HG02571 (cell line): ENCODE measurements around the gene TRPM2.
"Not testable (repeated sequence)": the region's sequence is repeated elsewhere in the genome, so short reads cannot be mapped to it uniquely, and the experiment has no call there.

Source experiments
- ATAC-seq: cut with Tn5 transposase; IDR thresholded peaks from one replicate; pipeline ENCODE4 v1.9.1; 2021; ENCODE audit warnings: mild to moderate bottlenecking, moderate library complexity; ENCODE audit not compliant: unreplicated experiment

TRPM2 gene

DNA sequence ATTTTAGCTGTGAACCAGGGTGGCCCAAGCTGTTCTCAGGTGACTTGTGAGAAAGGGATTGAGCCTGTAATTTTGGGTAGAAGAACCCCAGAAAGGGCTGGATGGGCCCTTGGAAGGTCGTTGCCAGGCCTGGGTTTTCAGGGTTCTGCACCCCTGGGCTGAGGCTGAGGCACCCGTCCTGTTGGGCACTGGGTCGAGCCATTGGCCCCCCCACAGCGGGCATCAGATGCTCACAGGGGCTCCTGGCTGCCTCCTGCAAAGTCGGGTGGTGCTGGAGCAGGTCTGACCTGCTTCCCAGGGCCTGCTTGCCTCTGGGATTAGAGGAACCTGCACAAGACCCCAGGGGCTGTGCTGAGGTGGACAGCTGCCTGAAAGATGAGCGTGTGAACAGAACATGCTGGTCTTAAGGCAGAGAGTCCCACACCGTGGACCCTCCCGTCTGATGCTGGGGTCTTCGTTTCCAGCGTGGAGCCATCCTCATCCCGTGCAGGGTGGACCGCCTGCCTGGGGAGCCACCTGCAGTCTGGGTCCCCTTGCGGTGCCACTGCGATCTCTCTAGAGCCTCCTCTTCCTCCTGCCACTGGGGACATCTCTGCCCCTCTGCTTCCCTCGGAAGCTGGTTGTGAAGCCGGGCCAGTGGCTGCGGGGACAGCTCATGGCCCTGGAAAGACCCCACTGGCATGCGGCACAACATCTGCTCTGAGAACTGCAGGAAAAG lies 1.7 kb upstream of the TRPM2 start:
- no peak for ATAC-seq

DNA sequence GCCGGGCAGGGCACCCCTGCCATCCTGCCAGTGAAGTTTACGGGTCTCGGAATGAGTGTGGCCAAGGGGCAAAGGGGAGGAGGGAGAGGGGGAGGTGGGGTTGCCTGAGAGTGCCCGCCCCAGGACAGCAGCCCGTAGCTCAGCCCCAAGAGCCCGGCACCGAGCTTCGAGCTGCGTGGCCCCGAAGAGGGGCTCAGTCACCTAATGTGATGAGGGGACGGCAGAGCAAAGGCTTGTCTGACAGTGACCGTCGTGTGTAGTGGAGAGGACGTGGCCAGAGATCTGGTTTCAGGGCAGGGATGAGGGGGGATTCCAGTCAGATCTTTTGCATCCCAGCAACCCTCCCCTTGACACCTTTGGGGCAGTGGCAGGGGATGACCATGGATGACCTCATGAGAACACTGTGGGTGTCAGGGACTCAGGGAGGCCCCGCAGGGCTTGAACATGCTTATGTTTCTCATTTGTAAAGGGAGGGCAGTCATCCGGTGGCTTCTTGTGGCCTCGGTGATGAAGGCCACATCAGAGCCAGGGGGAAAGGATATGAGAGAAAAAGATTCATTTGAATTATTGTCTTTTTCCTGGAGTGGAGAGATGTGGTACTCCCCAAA lies 1.1 kb upstream of the TRPM2 start:
- no peak for ATAC-seq

DNA sequence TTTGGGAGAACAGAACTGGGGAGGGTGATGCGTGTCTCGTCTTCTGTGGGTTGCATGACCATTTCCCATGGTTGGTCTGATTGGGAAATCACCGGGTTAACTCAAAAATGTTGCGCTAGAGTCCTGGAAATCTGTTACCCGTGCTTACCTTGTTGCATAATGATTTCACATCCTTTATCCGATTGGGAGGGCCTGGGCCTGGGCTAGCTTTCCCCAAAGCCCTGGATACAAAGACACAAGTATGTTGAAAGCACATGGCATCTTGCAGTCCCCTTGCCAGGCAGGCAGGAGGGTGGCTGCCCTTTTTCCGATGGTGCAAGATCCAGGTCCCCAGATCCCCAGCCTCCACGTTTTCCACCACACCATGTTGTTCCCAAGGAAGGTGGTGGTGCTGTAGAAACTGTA lies 582 bp downstream of the TRPM2 start:
- ATAC-seq: no peak

DNA sequence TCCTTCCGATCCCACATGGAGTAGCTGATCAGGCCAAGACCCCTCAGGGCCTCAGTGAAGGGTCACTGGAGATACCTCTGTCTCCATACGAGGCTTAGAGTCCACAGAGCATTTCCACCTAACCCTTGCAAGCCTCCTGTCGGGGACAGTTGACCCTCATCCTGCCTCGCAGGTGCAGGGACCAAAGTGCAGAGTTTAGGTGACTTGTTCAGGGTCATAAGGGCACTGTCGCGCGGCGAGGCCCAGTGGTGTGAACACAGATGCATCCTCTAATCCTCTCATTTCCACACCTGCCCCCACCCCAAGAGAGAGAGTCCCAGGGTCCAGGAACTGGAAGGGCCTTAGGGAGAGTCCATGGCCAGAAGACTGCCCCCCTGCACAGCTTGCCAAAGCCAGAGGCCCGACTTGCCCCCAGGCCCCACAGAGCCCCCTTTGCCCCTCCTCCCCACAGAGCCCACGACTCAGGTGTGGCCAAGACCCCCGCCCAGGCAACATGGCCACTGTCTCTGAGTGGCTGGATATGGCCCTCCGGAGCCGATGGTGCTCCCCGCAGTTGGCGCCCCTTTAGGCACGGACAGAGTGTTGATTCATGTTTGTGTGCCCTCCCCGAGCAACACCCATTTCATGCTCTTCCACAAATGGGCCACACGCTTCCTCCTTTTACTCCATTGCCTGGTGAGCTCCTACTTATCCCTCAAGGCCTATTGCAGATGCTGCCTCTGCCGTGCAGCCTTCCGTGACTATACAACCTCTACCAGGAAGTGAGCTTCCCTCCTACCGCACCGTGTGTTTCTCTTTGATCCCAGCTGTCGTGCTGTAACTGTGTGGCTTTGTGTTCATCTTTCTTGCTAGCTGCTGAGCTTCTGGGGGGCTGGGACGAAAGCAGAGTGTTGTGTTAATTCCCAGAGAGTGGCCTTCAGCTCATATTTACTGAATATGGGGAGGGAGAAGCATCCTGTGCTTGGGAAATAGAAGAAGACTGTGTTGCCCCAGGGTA lies 1.7 kb downstream of the TRPM2 start:
- no peak for ATAC-seq

DNA sequence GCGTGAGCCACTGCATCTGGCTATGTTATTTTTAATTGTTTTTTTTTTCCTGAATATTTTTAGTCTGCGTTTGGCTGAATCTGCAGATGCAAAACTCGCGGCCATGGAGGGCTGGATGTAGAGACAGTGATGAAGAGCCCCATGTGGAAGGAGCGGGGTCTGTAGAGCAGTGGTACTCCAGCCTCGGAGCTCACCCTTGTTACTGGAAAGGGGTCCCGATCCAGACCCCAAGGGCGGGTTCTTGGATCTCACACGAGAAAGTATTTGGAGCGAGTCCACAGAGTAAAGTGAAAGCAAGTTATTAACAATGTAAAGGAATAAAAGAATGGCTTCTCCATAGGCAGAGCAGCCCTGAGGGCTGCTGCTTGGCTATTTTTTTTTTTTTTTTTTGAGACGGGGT lies 2.7 kb downstream of the TRPM2 start:
- no peak for ATAC-seq

DNA sequence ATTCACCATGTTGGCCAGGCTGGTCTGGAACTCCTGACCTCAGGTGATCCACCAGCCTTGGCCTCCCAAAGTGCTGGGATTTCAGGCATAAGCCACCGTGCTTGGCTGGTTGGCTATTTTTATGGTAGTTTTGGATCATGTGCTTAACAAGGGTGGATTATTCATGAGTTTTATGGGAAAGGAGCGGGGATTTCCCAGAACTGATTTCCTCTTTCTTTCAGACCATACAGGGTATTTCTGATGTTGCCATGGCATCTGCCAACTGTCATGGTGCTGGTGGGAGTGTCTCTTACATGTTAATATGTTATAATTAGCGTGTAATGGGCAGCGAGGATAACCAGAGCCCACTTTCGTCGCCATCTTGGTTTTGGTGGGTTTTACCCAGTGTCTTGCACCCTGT lies 3.2 kb downstream of the TRPM2 start:
- ATAC-seq: no peak

DNA sequence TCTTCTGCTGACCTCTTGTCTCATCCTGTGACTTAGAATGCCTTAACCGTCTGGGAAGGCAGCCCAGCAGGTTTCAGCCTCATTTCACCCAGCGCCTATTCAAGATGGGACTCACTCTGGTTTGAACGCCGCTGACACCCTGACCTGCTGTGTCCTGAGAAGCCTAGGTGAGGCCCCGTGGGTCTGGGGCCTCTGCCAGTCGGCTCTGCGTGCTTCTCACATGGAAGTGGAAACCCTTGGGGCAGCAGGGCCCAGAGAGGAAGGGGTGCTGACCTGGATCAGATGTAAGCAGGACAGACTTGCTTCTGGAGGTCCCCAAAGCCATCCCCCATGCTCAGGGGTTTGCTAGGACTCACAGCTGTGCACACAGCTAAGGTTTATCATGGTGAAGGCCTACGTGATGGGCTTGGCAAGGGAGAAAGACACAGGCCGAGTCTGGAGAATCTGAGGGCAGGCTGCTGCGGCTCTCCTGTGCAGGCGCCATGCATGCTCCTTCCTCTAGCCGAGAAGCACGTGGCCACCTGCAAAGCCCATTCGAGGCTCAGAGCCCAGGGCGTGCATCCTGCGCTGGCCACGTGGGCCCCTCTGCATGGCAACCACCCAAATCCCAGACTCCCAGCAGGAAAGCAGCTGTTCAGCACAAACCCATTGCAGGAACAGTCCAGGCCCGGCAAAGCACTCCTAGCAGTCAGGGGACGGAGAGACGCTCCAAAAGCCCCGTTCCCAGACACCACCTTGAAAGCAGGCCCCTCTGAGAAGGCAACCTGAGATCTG lies 3.8 kb downstream of the TRPM2 start:
- no peak for ATAC-seq

DNA sequence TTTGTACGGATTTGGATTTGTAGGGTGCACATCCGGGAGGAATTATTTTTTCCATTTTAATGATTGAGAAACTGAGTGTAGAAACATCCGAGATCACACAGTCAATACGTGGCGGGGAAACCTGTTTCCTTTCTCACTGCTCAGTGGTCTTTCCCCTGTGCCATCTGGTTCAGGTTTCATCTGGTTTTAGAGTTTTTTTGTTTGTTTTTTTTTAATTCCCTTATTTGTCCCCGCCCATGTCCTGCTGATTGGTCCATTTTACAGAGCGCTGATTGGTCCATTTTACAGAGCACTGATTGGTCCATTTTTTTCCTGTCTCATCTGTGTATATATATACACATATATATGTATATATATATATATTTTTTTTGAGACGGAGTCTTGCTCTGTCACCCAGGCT lies 6.0 kb downstream of the TRPM2 start:
- no peak for ATAC-seq

DNA sequence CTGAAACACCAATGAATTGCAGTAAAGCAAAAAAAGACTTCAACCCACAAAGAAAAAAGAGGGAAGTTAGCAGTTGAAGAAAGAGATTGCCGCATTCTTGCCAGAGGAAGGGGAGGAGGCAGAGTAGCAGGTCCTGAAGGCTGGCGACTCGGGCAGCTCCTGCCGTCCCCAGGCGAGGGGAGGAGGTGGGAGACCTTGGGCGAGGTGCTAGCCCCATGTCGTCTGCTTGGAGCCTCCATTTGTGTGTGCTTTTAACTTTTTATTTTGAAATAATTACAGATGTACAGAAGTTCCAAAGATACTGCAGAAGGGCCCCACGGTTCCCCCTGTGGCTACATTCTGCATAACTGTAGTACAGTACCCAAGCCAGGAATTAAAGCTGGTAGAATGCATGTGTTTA lies 6.7 kb downstream of the TRPM2 start:
- no peak for ATAC-seq

DNA sequence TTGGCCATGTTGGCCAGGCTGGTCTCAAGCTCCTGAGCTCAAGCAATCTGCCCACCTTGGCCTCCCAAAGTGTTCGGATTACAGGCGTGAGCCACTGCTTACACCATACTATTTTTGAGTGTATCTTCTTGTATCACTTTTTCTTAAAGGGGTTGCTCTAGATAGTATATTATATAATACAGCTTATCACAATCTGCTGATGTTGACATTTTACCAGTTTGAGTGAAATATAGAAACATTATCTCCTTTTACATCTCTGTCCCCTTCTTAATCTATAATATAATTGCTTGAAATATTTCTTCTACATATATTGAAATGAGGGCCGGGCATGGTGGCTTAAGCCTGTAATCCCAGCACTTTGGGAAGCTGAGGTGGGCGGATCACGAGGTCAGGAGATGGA lies 8.5 kb downstream of the TRPM2 start:
- ATAC-seq: not testable (repeated sequence)

DNA sequence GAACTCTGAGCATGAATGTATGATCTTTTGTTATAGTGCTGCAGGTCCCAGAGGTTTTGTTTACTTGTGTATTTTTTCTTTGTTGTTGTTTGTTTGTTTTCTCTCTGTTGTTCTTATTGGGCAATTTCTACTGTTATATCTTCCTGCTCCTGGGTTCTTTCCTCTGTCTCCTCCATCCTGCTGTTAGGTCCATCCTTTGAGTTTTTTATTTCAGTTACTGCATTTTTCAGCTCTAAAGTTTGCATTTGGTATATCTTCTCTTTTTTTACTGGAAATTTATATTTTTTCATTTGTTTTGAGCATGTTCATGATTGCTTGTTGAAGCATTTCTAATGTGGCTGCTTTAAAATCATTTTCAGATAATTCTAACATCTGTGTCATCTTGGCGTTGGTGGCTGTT lies 9.9 kb downstream of the TRPM2 start:
- no peak for ATAC-seq

DNA sequence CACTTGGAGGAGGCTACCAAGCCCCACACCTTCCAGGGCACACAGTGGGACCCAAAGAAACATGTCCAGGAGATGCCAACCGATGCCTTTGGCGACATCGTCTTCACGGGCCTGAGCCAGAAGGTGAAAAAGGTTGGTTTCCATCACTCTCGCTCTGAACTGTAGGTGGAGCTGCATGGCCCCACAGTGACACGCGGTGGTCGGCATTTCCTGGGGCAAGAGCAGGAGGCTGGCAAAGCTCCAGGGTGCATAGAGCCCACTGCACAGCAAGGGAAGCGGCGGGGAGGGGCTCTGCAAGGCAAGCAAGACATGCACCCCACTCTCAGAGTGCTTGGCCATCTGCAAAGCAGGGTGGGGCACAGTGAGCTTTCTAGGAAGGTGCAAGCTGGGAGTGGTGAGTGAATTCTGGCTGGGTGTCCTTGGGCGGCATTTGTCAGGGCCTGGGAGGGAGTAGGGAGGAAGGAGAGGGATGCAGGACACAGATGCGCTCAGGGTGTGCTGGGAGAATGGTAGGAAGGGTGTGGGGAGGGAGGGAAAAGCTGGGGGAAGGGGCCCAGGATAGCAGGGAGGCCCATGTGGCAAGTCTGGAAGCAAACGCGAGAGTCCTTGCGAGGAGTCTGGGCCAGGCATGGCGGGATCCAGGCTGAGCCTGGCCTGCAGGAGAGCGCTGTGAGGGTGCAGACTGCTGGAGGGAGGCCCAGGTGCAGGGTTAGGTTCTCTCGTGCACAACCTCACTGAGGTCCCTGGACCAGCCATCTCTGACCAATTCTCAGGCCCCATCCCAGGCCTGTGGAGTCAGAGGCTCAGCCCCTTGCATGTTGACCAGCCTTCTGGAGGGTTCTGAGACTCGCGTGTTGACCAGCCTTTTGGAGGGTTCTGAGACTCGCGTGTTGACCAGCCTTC lies 11.0 kb downstream of the TRPM2 start:
- no peak for ATAC-seq

DNA sequence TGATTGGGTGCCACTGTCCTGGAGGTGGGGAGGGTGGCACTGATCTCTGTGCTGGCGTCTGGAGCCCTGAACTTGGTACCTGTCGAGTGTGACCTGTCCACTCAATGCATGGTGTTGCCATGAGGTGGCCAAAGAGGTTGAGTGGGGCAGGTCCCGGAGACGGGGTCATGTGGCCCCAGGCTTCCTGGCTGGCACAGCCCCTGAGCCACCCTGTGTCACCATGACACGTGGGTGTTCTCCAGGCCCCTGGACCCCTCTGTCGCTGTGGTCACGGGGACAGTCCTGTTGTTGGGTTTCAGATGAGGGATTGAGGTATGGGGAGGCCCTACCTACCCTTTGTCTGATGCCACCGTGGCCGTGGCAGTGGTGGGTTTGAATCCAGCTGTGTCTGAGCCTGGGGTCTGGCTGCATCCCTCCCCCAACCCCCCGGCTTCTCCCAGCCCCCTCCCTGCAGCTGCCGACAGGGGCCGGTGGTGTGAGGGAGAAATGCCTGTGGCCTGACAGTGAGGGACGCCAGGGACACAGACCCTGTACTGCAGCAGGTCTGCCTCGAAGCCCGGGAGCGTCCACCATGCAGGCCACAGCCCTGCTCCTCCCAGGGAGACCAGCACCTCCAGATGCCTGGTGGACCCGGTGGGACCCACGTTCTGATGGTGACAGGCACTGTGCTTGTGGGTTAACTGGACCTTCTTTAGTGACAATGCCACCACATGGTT lies 12.0 kb downstream of the TRPM2 start:
- no peak for ATAC-seq

DNA sequence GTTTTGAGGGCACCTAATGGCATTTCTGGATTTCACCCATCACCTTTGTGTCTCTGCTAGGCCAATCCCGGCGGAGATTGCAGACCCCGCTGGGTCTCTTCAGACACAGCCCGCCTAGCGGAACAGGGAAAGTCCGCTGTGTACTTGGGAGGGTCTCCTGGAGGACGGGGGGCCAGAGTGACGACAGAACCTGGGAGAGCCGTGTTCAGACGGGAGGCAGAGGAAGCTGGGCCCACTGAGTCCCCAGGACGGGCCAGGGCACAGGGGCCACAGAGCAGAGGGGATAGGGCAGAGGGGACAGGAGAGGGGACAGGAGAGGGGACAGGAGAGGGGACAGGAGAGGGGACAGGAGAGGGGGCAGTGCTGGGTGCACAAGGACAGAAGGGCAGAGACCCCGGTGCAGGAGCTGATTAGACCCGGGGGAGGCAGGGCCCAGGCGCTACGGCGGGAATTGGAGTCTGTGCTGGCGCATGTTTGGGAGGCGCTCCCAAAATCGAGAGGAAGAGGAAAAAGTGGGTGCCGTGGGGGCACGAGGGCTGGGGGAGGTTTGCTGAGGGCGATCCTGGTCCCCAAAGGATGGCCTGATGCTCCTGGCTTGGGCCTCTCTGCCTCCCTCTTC lies 12.7 kb downstream of the TRPM2 start:
- no peak for ATAC-seq

DNA sequence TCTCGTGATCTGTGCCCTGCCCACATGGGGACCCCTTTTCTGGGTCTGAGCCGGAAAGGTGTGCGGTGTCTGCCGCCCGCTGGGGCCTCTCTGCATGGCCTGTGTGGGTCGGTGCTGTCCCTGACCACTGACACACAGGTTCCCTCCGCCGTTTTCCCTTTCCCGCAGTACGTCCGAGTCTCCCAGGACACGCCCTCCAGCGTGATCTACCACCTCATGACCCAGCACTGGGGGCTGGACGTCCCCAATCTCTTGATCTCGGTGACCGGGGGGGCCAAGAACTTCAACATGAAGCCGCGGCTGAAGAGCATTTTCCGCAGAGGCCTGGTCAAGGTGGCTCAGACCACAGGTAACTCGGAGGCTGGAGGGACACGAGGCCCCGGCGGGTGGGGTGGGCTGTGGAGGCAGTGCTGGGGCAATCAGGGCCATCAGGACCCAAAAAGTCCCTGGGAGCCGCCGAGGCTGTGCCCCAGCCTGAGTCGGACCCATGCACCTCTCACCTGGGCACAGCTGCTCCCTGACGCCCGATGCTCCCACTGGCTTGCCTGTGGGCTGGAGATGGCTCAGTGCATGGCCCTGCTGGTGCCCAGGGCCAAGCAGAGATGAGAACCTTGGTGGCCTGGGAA lies 13.3 kb downstream of the TRPM2 start:
- no peak for ATAC-seq

DNA sequence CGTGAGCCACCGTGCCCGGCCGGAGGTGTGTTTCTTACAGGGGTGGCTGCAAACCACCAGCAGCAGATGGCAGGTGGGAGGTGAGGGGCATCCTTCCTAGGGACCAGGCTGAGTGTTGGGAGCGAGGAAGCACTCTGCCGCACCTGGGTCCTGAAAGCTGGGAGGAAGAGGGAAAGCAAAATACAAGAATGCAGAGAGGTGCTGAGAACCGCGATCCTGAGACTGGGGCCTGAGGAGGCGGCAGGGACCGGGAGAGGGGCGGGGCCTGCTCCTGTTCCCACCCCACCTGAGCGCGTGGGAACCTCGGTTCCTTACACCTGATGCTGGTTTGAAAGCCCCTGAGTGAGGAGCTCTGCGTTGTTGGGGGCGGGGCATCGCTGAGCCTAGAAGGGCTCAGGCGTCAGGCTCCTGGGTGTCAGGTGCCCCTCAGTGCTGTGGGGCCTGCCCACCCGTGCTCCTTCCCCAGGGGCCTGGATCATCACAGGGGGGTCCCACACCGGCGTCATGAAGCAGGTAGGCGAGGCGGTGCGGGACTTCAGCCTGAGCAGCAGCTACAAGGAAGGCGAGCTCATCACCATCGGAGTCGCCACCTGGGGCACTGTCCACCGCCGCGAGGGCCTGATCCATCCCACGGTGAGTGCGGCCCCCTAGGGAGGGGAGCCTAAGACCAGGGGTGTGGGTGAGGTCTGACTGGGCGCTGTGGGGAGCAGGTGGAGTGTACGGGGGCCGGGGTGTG lies 15.5 kb downstream of the TRPM2 start:
- no peak for ATAC-seq

DNA sequence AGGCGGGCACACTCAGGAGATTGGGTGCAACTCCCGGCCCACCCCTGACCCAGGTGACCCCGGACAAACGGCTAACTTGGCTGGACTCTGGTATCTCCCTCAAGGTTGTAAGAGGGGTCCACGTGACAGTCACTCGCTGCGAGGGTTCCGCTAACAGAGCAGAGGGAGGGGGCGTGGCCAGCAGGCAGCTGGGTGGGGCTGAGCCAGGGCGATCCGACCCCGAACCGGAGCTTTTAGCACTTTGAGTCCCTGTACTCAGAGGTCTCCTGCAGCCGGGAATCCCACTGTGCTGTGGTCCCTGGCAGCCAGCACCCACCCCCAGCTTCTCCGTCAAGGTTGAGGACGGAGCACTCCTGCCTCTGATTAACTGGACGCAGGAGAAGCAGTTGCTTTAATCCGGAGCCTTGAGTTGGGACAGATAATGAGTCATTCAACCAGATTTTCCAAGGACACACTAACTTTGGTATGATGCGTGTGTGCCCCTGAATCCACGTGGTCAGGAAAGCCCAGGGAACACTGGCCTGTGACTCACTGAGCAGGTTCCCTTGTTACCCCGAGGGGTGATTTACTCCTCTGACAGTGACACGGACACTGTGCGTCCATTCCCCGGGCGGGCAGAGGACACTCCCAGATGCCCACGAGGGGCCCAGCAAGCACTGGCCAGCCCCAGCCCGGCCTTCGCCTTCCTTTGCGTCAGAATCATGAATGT lies 16.8 kb downstream of the TRPM2 start:
- no peak for ATAC-seq
